LHCN-M2 (cell line): Measurements from ENCODE around the gene LIPE. TPM values are rescaled to one million over a fixed set of nuclear protein-coding genes. Genes with fewer than 3 reads are reported as not detected.
"Not testable (repeated sequence)": the region's sequence is repeated elsewhere in the genome, so short reads cannot be mapped to it uniquely, and the experiment has no call there.

ENCODE experiments used
- DNase-seq: peaks from one replicate; pipeline ENCODE4 v3.0.0-alpha.2; 2012; ENCODE audit warnings: low read depth
- polyA plus RNA-seq: library from polyadenylated mRNA; unstranded; fragments of >200 nt; gene quantifications from one replicate; pipeline ENCODE4 v1.2.1, GENCODE V29; 2012; ENCODE audit warnings: missing spikeins
- total RNA-seq: library from RNA; depleted of rRNA; stranded (reverse); fragments of >200 nt; gene quantifications from 2 replicates; pipeline ENCODE4 v1.2.3, GENCODE V29; 2014; rRNA removed

The LIPE gene, protein sequence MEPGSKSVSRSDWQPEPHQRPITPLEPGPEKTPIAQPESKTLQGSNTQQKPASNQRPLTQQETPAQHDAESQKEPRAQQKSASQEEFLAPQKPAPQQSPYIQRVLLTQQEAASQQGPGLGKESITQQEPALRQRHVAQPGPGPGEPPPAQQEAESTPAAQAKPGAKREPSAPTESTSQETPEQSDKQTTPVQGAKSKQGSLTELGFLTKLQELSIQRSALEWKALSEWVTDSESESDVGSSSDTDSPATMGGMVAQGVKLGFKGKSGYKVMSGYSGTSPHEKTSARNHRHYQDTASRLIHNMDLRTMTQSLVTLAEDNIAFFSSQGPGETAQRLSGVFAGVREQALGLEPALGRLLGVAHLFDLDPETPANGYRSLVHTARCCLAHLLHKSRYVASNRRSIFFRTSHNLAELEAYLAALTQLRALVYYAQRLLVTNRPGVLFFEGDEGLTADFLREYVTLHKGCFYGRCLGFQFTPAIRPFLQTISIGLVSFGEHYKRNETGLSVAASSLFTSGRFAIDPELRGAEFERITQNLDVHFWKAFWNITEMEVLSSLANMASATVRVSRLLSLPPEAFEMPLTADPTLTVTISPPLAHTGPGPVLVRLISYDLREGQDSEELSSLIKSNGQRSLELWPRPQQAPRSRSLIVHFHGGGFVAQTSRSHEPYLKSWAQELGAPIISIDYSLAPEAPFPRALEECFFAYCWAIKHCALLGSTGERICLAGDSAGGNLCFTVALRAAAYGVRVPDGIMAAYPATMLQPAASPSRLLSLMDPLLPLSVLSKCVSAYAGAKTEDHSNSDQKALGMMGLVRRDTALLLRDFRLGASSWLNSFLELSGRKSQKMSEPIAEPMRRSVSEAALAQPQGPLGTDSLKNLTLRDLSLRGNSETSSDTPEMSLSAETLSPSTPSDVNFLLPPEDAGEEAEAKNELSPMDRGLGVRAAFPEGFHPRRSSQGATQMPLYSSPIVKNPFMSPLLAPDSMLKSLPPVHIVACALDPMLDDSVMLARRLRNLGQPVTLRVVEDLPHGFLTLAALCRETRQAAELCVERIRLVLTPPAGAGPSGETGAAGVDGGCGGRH
- total RNA-seq: 2.8 and 3.6 TPM in 2 replicates
- polyA plus RNA-seq: 3.2 TPM

DNA sequence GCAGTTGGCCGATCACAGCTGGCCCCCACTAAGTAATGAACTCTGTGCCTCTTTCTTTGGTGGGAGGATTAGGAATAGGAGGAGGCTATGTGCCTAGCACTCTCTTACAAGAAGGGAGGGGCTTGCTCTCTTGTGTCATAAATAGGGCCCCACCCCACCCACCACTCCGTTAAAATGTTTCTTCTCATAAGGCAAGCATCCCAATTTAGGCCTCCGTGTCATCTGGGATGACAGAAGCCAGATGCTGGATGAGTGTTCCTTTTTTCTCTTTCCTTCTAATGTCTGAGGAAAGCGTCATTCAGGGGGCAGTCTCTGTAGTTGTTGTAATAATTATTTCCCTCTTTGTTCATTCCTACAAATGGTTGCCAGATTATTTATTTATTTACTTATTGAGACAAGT is at the start of gene LIPE:
LIPE (minus strand) TSS at position 76 of the 400 bp plus-strand sequence. CDS start 239 bp downstream, outside the sequence.
- DNase-seq: no peak

DNA sequence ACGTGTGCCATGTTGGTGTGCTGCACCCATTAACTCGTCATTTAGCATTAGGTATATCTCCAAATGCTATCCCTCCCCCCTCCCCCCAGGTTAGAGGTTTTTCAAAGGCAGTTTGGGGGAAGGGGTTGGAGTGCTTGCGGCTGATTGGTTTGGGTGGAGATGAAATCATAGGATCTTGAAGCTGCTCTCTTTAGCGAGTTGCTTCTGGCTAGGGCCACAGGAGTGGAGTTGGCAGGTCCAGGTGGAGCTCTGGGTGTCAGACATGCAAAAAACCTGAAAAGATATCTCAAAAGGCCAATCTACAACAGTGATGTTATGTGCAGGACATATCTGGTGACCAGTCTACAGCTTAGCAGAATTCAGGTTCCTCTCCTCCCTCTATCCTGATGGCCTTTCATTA is 48.2 kb upstream of the LIPE start:
- DNase-seq: no peak

DNA sequence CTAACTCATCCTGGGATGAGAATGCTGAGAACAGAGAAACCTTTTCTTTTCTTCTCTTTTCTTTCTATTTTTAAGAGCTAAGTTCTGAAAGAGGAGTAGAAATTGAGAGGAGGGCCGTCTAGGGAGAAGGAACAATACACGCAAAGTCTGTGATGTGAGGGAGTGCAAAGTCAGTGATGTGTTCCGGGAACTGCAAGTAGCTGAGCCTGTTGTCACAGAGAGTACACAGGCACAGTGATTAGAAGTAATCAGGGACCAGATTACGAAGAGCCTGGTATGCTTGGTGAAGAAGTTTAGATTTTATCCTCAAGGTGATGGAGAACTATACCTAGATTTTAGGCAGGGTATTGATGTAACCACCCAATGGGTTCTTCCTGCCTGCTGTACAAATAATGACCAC is 47.6 kb upstream of the LIPE start:
- DNase-seq: no peak

DNA sequence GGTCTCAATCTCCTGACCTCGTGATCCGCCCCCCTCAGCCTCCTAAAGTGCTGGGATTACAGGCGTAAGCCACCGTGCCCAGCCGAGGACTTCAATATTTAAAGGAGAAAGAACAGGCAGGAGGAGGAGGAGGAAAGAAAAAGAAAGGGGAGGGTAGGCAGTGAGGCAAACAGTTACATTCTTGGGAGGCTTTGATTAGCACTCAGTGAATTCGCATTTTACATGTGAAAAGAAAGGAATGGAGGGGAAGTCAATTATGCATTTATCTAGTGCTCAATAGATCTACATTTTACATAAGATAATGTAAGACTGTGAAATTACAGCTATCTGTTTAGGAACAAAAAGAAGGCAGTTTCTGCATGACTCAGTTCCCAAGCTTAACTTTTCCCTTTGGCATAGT is 46.5 kb upstream of the LIPE start:
- DNase-seq: no peak

DNA sequence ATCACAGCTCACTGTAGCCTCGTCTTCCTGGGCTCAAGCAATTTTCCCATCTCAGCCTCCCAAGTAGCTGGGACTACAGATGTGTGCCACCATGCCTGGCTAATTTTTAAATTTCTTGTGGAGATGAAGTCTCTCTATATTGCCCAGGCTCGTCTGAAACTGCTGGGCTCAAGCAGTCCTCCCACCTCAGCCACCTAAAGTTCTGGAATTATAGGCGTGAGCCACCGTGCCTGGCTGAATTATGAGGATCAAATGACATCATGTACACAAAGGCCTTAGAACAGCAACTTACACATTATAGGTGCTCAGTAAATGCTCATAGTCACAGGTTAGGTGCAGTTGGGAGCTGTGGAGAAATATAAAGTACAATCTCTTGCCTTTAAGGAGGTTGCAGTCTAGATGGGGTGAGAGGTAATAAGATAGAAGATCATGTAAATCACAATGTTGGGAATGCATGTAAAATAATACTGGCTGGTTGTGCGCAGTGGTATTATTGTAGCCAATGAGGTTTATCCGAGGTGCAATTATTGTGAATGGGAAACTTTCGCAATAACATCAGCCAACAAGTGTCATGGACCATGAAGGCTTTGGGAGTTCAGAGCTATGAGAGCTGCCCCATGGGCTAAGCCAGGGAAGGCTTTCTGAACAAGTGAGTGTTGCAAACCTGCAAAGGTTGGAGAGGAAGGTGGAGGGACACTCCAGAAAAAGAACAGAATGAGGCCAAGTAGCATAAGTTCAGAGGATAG is 45.4 kb upstream of the LIPE start:
- no peak for DNase-seq

DNA sequence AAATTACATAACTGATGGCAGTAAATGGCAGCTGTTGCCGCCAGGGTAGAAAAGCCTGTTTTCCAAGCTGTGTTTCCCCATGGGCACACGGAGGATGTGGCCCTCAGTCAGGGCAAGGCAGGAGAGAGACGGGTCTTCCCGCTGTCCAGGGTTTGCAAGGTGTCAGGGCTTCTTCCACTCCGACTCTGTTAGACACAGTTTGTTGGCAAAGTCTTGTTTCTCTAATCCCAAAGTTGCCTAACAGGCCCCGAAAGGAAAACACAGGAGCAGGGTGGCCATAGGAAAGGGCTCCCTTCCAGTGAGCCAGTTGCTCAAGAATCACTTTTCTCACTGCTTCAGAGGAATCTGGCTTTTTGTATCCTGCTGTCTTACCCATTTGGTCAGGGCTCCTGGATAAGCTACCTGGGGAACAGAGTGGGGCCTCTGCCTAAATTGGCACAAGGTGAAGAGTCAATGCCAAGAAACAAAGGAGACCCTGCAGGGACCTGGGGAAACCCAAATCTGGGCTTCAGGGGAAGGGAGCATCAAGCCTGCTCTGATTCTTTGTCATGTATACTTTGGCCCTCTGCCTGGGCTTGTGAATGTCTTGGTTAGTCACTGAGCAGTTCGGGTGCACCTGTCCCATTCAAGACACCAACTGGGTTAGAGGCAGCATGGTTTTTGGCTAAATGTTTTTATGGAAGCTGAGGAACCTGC is 44.5 kb upstream of the LIPE start:
- peak; percentile 83 for DNase-seq

DNA sequence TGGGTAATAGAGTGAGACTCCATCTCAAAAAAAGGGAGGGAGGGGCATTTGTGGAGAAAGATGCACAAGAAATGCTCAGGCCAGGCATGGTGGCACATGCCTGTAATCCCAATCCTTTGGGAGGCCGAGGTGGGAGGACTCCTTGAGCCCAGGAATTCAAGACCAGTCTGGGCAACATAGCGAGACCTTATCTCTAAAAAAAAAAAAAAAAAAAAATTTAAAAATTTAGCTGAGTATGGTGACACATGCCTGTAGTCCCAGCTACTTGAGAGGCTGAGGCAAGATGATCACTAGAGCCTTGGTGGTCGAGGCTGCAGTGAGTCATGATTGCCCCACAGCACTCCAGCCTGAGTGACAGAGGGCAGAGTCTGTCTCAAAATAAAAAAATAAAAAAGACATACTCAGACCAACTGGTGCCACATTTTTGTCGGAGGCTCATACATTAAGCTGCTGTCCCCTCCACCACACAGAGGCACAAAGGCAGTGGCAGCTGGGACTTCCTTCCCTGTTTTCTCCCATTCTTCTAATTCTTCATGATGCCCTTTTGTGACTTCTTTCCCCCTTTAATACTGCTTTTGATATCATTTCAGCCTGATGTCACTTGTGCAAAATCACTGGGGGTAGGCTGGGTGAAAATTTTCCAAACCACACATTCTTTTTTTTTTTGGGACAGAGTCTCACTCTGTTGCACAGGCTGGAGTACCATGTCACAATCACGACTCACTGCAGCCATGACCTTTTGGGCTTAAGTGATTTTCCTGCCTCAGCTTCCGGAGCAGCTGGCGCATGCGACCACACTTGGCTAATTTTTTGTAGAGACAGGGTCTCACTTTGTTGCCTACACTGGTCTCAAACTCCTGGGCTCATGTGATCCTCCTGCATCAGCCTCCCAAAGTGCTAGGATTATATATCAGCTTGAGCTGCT is 42.4 kb upstream of the LIPE start:
- peak; percentile 47 for DNase-seq

DNA sequence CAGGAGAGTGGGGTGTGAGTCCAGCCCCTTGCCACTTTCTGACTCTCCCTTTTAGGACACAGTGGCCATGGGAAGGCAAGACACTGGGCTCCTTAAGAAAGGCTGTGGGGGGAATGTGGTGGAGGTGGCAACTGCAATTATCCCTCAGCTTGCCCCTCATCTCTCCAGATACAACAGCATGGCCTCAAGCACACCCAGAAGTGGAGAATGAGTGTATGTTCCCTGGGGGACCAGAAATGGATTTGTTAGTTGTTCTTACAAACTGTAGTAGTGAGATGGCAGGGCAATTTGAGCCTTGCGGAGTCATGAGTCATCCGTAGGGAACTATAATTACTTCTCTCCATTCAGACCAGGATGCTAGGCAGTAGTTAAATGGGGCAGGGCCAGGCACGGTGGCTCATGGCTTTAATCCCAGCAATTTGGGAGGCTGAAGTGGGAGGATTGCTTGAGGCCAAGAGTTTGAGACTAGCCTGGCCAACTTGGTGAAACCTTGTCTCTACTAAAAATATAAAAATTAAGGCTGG is 41.1 kb upstream of the LIPE start:
- peak; percentile 96 for DNase-seq

DNA sequence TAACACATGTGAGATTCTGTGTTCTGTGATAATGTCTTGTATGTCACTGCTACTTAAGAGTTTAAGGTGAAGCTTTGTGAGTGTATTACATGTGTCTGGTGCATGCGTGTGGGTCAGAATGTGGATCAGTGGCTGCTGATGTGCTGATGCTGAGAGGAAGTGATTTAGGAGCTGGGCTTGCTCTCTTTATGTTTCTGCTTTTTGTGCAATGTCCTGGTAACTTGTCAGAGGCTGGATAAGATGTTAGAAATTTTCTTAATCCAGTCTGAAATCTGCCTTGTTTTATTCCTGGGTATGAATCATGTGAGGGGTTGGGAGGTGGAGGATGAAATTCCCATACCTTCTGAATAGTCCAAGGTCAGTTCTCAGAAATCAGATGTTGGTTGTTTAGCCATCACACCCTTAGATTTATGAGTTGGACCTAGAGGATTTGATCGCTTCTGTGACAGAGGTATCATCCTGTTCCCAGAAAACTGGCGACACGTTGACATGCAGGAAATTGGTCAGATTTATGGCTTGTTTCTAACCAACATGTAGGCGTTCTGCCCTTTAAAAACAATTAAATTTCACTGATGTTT is 40.1 kb upstream of the LIPE start:
- no peak for DNase-seq

DNA sequence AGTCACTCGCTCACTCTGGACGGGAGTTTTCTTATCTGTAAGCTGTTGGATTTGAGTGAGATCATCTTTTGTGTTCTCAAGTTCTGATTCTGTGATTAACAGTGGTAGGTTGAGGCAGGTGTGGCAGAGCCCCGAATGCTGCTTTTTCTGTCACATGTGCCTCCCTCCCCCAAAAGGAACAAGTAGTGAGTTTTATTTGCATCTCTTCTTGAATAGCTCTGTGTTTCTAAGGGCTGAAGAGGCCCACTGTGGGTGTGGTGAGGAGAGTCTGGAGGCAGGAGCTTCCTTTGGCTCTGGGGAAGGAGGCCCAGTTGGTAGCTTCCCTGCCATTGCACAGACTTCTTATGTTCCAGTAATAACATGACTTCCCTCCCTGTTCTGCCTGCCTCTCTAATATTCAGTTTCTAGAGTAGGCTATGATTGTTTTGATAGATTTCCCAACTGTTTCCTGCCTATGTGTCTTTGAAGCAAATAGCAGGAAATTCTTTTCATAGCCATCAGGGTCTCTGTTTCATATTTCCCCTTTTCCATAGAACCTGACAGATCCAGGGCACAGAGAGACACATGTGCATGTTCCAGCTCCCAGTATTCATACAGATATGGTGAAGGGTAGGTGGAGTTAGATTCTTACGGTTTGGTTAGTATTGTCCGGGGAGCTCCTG is 39.5 kb upstream of the LIPE start:
- no peak for DNase-seq

DNA sequence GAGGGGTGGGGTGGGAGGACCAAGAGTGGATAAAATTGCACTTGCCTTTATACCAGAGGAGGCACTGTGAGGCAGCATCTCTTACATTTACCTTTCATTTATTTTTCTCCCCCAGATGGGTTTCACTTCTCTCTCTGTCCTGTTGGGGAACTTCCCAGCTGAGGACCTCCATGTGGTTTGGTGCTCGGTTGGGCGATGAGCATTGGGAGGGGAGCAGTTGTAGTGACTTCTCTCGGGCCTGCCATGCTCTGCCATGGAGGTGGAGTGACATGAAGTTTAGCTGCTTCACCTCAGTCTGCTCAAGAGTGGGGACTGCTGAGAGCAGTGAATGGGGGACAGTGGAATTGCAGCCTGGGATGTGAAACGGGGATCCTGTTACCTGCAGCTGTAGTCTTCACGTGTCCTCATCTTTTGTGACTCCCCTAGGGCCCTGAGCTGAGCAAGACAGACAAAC is 38.7 kb upstream of the LIPE start:
- no peak for DNase-seq

DNA sequence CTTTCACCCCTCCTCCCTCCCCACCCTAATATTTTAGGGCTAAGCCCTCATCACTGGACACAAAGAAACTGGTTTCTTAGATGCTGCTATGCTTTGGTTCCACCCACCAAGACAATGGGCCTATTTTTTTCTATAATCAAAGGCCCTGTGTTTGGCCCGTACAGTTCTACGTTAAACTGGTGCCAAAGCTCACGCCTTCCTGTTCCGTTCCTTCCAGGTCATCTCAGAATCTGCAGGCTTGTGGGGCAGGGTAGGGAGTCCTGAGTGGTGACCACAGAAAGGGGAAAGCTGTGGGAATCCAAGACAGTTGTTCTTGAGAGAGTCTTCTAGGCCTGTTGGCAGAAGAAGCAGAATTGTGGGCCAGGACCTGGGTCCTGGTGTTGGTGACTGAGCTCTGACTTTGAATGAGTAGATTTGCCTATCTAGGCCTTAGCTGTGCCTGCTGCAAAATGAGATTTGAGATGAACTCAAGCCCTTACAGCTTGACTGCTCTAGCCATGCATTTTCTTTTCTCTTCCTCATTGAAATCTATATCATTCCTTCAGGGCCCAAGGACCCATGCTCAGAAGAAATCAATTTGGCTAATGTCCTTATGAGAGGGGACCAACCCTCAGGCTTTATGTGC is 34.6 kb upstream of the LIPE start:
- no peak for DNase-seq

DNA sequence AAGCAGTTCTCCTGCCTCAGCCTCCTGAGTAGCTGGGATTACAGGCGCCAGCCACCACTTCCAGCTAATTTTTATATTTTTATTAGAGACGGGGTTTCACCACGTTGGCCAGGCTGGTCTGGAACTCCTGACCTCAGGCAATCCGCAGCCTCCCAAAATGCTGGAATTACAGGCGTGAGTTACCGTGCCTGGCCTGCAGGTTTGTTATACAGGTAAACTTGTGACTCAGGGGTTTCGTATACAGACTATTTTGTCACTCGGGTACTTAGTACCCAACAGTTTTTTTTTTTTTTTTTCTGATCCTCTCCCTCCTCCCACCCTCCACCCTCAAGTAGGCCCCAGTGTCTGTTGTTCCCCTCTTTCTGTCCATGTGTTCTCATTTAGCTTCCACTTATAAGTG is 34.0 kb upstream of the LIPE start:
- DNase-seq: not testable (repeated sequence)

DNA sequence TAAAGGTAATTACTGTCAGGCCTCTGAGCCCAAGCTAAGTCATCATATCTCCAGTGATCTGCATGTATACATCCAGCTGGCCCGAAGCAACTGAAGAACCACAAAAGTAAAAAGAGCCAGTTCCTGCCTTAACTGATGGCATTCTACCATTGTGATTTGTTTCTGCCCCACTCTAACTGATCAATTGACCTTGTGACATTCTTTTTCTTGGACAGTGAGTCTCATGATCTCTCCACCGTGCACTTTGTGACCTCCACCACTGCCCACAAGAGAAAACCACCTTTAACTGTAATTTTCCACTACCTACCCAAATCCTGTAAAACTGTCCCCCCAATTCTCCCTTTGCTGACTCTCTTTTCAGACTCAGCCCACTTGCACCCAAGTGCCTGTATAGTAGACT is 32.7 kb upstream of the LIPE start:
- no peak for DNase-seq

DNA sequence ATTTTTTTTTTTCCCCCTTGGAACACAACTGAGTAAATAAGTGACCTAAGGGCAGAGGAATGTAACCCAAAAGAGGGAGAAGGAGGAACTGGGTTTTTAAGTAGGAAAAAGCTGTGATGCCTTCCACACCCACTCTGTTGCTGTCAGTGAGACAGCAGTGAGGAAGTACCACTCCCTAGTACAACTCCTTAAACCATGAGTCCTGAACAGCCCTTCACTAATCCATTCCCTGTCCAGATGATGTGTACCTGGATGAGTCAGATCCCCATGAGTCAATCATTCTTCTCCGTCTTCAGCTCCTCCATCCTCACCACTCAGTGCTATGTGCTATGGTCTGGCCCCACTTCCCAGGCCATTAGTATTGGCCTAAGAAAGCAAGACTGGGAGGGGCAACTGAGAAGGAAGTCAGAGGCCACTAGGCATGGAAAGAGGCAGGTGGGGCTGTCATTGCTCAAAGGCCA is 28.5 kb upstream of the LIPE start:
- DNase-seq: peak; percentile 74

DNA sequence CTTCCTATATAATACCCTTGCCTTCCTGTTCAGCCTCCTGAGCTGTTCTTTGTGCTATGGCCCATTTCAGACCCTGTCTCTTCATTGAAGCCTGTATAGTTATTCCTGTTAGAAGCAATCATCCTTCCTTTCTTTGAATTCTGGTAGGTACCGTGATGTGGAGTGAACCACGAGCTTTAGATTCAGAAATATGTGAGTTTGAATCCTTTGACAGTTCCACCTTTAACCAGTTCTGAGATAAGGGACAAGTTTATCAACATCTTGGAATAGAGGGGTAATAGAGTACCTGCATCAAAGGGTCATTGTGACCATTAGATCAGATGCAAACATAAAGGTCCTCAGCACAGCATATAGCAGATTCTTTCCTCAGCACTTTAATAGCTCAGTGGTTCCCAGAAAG is 27.9 kb upstream of the LIPE start:
- no peak for DNase-seq

DNA sequence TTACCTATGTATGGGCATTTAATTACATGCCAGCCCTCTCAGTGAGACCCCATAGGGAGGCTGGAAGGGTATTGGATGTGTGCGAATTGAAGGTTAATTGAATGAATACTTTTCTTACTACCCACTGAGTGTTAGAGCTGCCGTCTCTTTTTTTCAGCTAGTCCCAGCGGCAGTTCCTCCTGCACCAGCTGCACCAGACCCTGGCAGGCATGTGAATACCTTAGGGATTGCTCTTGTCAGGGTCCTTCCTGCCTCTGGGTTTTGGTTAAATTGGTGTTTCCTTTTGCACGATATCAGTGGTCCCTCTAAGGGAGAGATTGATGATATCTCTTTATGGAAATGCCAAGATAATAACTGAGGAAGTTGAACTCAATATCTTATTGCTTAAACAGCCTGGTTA is 25.4 kb upstream of the LIPE start:
- no peak for DNase-seq
